Choroid plexus epithelial cell (primary cell): ENCODE data around the gene BMAL2.

Experiments
- DNase-seq: peaks from one replicate; pipeline ENCODE4 v3.0.0-alpha.2; 2010; ENCODE audit warnings: low read depth
- H3K4me3 ChIP-seq: 2 replicates; pipeline ENCODE4 v1.5.1; 2011; ENCODE audit warnings: low read depth, mild to moderate bottlenecking, control low read depth, low read length, moderate library complexity
- TF ChIP-seq, protein P1 (sequence below): conservative IDR thresholded peaks from 2 replicates; pipeline ENCODE4 v1.5.1; 2011; ENCODE audit warnings: low read depth, mild to moderate bottlenecking, control low read depth, inconsistent platforms, low read length, moderate library complexity

The BMAL2 gene

DNA sequence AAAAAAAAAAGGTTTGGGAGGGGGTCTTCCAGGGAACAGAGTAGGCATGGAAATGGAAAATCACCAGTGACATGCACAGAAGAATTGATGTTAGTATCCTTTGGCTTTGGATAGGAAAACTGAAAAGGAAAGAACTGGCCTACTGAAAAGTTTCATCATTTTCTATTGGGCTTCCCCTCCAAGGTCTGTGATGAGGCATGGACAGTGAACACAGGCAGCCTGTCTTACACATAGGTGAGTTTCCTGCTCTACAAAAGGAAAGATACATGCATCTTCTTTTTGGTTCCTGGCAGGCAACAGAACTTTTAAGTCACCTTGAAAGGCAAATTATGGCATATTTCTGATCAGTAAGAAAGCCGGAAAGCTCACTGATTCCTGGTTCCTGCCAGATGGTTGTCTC, 5.8 kb downstream of the BMAL2 start:
- no peak overlapping the region for H3K4me3 ChIP-seq
- DNase-seq: no peak

GRCh38 chr12:27340971-27341370, 8.3 kb downstream of the BMAL2 start:
- DNase-seq: no peak
- TF ChIP-seq, protein P1, sequence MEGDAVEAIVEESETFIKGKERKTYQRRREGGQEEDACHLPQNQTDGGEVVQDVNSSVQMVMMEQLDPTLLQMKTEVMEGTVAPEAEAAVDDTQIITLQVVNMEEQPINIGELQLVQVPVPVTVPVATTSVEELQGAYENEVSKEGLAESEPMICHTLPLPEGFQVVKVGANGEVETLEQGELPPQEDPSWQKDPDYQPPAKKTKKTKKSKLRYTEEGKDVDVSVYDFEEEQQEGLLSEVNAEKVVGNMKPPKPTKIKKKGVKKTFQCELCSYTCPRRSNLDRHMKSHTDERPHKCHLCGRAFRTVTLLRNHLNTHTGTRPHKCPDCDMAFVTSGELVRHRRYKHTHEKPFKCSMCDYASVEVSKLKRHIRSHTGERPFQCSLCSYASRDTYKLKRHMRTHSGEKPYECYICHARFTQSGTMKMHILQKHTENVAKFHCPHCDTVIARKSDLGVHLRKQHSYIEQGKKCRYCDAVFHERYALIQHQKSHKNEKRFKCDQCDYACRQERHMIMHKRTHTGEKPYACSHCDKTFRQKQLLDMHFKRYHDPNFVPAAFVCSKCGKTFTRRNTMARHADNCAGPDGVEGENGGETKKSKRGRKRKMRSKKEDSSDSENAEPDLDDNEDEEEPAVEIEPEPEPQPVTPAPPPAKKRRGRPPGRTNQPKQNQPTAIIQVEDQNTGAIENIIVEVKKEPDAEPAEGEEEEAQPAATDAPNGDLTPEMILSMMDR: no peak

More for the DNA sequence above, 5.8 kb downstream of the BMAL2 start:
- TF ChIP-seq, protein P1: no peak

DNA sequence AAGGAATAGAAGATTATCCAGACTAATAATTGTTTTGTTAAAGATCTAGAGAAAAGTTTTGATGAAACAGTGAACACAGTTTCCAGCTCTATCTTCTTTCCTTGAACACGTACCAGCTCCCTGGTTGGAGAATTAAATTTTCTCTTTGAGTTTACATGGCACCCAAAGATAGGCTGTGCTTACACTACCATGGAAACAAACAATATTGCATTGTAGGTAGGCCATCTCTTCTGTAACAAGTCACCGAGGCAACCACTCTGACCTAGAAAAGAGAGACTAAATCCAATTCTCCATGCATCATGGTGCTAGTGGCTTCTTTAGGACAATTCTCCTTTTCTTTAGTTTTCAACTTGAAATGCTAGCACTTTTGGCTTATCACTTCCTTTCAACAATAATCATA, 9.9 kb downstream of the BMAL2 start:
- no peak for DNase-seq
- TF ChIP-seq, protein P1: no peak
- H3K4me3 ChIP-seq: no peak overlapping the region

More at GRCh38 chr12:27340971-27341370, 8.3 kb downstream of the BMAL2 start:
- no peak overlapping the region for H3K4me3 ChIP-seq

DNA sequence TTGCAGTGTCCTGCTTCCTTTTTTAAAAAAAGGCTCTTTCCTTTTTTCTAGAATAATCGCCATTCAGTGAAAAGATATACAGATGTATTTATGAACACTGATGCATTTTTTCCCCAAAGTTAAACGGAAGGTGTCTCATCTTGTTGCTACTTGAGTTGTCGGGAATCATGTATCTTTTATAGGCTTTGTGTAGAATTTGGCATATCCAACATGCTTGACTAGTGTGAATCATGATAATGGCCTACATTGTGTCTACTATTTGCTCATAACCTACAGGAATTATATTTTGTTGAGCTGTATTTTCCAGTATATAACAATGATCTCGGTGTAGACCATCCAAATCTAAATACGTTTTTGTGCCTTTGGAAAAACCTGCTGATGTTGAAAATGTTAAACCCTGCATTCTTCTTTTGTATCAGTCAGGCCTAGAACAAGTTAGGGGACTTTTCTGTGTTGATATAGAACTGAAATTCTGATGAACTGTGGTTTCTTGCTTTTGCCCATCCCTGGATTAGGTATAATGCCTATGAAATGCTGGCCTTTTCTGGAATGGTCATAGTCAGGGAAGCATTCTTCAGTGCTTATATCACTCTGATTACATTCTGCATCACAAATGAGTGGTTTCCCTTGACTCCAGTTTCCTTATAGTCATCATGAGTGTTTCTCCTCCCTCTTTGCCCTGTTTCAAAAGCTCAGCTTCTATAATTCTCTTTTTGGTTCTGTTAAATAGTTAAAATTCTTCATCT, 10.8 kb downstream of the BMAL2 start:
- peak; percentile 84 for DNase-seq
- H3K4me3 ChIP-seq: no peak overlapping the region
- TF ChIP-seq, protein P1: no peak

DNA sequence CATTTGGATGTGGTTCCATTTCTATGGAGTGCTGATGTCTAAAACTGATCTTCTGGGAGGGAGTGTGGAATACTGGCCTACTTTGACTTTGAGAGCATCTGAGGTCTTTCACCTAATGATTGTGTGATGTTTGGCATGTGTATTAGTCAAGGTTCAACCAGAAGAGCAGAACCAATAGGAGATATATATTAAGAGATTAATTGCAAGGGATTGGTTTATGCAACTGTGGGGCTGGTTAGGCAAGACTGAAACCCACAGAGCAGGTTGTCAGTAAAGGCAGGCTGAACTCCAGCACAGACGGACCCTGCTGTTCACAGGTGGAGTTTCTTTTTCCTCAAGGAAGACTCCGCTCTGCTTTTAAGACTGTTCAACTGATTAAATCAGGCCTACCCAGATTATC, 11.6 kb downstream of the BMAL2 start:
- TF ChIP-seq, protein P1: no peak

DNA sequence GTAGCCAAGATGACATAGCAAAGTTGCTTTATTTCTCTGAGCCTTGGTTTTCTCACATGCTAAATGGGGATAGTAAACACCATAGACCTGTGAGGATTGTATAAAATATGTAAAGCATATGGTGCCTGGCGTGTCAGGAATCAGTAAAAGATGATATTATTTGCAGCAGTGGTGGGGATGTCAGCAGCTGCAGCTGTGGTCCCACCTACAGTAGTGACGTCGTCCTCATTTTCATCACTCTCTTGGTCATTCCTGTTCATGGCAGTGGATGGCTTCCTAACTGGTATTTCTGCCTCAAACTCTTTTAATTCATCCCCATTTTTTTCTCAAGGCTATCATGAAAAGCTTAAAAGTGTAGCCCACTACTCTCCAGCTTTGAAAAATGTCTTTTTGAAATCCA, 12.1 kb downstream of the BMAL2 start:
- DNase-seq: no peak
- no peak overlapping the region for H3K4me3 ChIP-seq
- TF ChIP-seq, protein P1: no peak

More for the DNA sequence above, 11.6 kb downstream of the BMAL2 start:
- peak; percentile 4 for DNase-seq
- H3K4me3 ChIP-seq: no peak overlapping the region

- TF ChIP-seq, protein P1: no peak
- no peak overlapping the region for H3K4me3 ChIP-seq
- DNase-seq: no peak
Measured at GRCh38 chr12:27345376-27345775, 12.7 kb downstream of the BMAL2 start.
